LNCaP clone FGC (cell line): Measurements from ENCODE around the gene GABRB1.
A peak's percentile ranks its signal among the peaks of the same experiment; 100 is the strongest.

Experiments used
- DNase-seq: peaks from one replicate; pipeline ENCODE4 v3.0.0-alpha.2; 2011; ENCODE audit warnings: low read depth
- H3K4me3 ChIP-seq: 2 replicates; pipeline ENCODE4 v1.5.1; 2011; ENCODE audit warnings: mild to moderate bottlenecking, low read depth, low read length, control low read depth
- CTCF ChIP-seq: IDR thresholded peaks from 2 replicates; pipeline ENCODE4 v1.5.1; 2012; ENCODE audit warnings: mild to moderate bottlenecking; ENCODE audit not compliant: control insufficient read depth, insufficient read depth; ENCODE audit errors: extremely low read depth

GABRB1 gene

GRCh38 chr4:47031011-47031678 is at the start of gene GABRB1:
GABRB1 (plus strand) TSS chr4:47031567.
- no peak for TF ChIP-seq CTCF
- DNase-seq = no peak
- peak within 1 kb of the TSS; percentile 6; the same call in 1 of the 2 replicates for H3K4me3 ChIP-seq

- TF ChIP-seq CTCF = no peak
- DNase-seq = no peak
- no peak overlapping the region for H3K4me3 ChIP-seq
Observed at GRCh38 chr4:46984781-46985180, 46.6 kb upstream of the GABRB1 start.

GRCh38 chr4:46986922-46987638 is 44.3 kb upstream of the GABRB1 start:
- no peak for TF ChIP-seq CTCF
- no peak overlapping the region for H3K4me3 ChIP-seq
- no peak for DNase-seq

- TF ChIP-seq CTCF = no peak
- no peak overlapping the region for H3K4me3 ChIP-seq
- no peak for DNase-seq
Observed at GRCh38 chr4:46992338-46992737, 39.0 kb upstream of the GABRB1 start.

GRCh38 chr4:46993075-46994006 is 38.0 kb upstream of the GABRB1 start, which contains the start of gene GABRA4:
GABRA4 (minus strand) TSS chr4:46993581; CDS start chr4:46993424, 157 bp downstream.
- DNase-seq = no peak
- H3K4me3 ChIP-seq = no peak within 1 kb of the TSS
- no peak for TF ChIP-seq CTCF

- DNase-seq = no peak
- H3K4me3 ChIP-seq = no peak overlapping the region
- no peak for TF ChIP-seq CTCF
Observed at GRCh38 chr4:46994007-46994405, 37.4 kb upstream of the GABRB1 start.
